ENCODE data around the gene SSTR3. TPM values are rescaled to one million over a fixed set of nuclear protein-coding genes. Genes with fewer than 3 reads are reported as not detected.

Gene SSTR3
- total and polyA plus RNA-seq, 9 of the 15 experiments (the other 6 are each of a cell fraction or from before 2014, with no cell fraction given) = 0.03 TPM; not detected in 8

DNA sequence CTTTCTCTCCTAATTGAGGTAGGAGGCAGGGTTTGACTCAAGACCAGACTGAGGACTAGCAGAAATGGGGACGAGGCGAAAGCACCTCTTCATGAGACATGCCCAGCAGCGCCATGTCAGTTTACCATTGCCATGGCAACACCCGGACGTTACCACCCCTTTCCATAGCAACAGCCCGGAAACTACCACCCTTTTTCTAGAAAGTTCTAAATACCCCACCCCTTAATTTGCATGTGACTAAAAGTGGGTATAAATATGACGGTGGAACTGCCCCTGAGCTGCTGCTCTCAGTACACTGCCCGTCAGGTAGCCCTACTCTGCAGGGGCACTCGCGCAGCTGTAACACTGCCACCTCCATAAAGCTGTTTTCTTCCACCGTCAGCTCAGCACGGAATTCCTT, 37.7 kb upstream of the SSTR3 start:
- Histone ChIP-seq H3K9me1 (ENCODE audit: control insufficient read depth, insufficient read depth, low read length) (no peaks in the 10 kb centered on the region), H4K20me1 (replicated peaks; ENCODE audit: control insufficient read depth, insufficient read depth, low read length) (no peaks in the 10 kb centered on the region), H3K4me2 (ENCODE audit: insufficient read depth, low read length) (no peak overlapping the region), H3K9me3 (replicated peaks; ENCODE audit: control insufficient read depth, insufficient read depth, low read depth, low read length) (no peaks in the 10 kb centered on the region), H3K4me3 (no peak overlapping the region), H3K36me3 (ENCODE audit: control insufficient read depth, insufficient read depth, low read length) (no peaks in the 10 kb centered on the region), H2AFZ (ENCODE audit: low read depth, low read length) (no peak overlapping the region), H3K79me2 (ENCODE audit: control insufficient read depth, insufficient read depth, low read length) (no peaks in the 10 kb centered on the region), H3K9ac (ENCODE audit: insufficient read depth in 1 of 2, low read depth in 2 of 2, low read length in 2 of 2) (no peak overlapping the region), H3K27me3 (ENCODE audit: control insufficient read depth in 2 of 2, insufficient read depth in 2 of 2, low read length in 2 of 2) (no peaks in the 10 kb centered on the region), H3K4me1 (replicated peaks in 1 of 2; ENCODE audit: control insufficient read depth in 2 of 2, insufficient read depth in 2 of 2, low read length in 2 of 2) (peaks cover 5 to 6% of the 10 kb centered on the region in 2 experiments; a peak in 4 of 5 replicates), H3K27ac (ENCODE audit: extremely low read depth, low read depth, low read length) (no peak overlapping the region)
- FAIRE-seq = no peak
- 77% methylated on average over 11 of the region's 12 CpGs for WGBS (ENCODE audit: insufficient coverage, low coverage, missing lambda C conversion rate)
- intact Hi-C loops (cut with micrococcal nuclease) = no loop called here
- BruUV-seq (replicated peaks) = no TSS peak
- CTCF ChIA-PET (ENCODE audit: low intra/inter-chr PET ratio) = no interaction called here
- POLR2A ChIA-PET = interaction anchor here (0.6 kb wide), 1 partner anchor 280 kb away, joined by 3 read pairs; no protein-coding TSS in a partner anchor
- in situ Hi-C loops (cut with MboI) = no loop called here
- TF ChIP-seq RFX1 (IDR thresholded peaks at IDR 0.05) (peak; percentile 83), SOX6 (IDR thresholded peaks at IDR 0.05) (no peak)
- no peak for ATAC-seq
- no peak for DNase-seq (ENCODE audit: extremely low read depth in 1 of 4, low spot score in 3 of 4)

DNA sequence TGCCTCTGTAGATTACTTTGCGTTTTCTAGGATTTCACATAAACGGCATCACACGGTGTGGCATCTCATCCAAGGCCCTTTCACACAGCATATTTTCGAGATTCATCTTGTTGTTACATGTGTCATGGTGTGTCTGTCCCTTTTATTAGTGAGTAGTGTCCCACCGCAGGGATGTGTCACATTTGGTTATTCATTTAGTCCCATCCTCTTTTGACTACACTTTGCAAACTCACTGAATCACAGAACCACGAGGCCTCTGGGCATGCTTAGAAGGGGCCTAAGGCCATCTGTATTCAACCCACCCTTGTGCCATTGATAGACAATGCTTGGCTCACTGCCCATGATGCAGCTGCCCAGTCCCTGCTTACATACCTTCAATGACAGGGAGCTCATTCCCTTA, 36.0 kb upstream of the SSTR3 start:
- ChIA-PET CTCF (ENCODE audit: low intra/inter-chr PET ratio) (no interaction called here), POLR2A (no interaction called here)
- intact Hi-C loops (cut with micrococcal nuclease) = no loop called here
- Histone ChIP-seq H4K20me1 (replicated peaks; ENCODE audit: control insufficient read depth, insufficient read depth, low read length) (no peaks in the 10 kb centered on the region), H3K4me1 (replicated peaks in 1 of 2; ENCODE audit: control insufficient read depth in 2 of 2, insufficient read depth in 2 of 2, low read length in 2 of 2) (peaks cover 14 to 22% of the 10 kb centered on the region in 2 experiments; a peak in 4 of 5 replicates), H3K9me1 (ENCODE audit: control insufficient read depth, insufficient read depth, low read length) (no peaks in the 10 kb centered on the region), H3K4me2 (ENCODE audit: insufficient read depth, low read length) (no peak overlapping the region), H3K36me3 (ENCODE audit: control insufficient read depth, insufficient read depth, low read length) (no peaks in the 10 kb centered on the region), H3K9ac (ENCODE audit: insufficient read depth in 1 of 2, low read depth in 2 of 2, low read length in 2 of 2) (no peak overlapping the region), H3K4me3 (no peak overlapping the region), H3K27me3 (ENCODE audit: control insufficient read depth in 2 of 2, insufficient read depth in 2 of 2, low read length in 2 of 2) (no peaks in the 10 kb centered on the region), H3K27ac (ENCODE audit: extremely low read depth, low read depth, low read length) (no peak overlapping the region; the same call in 2 of the 3 replicates), H3K79me2 (ENCODE audit: control insufficient read depth, insufficient read depth, low read length) (peaks cover 9% of the 10 kb centered on the region), H3K9me3 (replicated peaks; ENCODE audit: control insufficient read depth, insufficient read depth, low read depth, low read length) (no peaks in the 10 kb centered on the region), H2AFZ (ENCODE audit: low read depth, low read length) (no peak overlapping the region)
- FAIRE-seq (no peak), ATAC-seq (no peak), DNase-seq (ENCODE audit: extremely low read depth in 1 of 4, low spot score in 3 of 4) (no peak)
- 42% methylated on average over 6 of the region's 6 CpGs for WGBS (ENCODE audit: insufficient coverage, low coverage, missing lambda C conversion rate)
- in situ Hi-C loops (cut with MboI) = no loop called here
- no TSS peak for BruUV-seq (replicated peaks)
- TF ChIP-seq, protein P1, sequence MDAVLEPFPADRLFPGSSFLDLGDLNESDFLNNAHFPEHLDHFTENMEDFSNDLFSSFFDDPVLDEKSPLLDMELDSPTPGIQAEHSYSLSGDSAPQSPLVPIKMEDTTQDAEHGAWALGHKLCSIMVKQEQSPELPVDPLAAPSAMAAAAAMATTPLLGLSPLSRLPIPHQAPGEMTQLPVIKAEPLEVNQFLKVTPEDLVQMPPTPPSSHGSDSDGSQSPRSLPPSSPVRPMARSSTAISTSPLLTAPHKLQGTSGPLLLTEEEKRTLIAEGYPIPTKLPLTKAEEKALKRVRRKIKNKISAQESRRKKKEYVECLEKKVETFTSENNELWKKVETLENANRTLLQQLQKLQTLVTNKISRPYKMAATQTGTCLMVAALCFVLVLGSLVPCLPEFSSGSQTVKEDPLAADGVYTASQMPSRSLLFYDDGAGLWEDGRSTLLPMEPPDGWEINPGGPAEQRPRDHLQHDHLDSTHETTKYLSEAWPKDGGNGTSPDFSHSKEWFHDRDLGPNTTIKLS (IDR thresholded peaks at IDR 0.05; ENCODE audit: borderline replicate concordance, low read depth) = no peak
- TF ChIP-seq JUN (IDR thresholded peaks at IDR 0.05; ENCODE audit: borderline replicate concordance, low read depth, low read length) = no peak
- TF ChIP-seq JUN (CRISPR knock-in tag; IDR thresholded peaks at IDR 0.05; ENCODE audit: borderline replicate concordance) = no peak
- no peak for TF ChIP-seq MIER1 (IDR thresholded peaks at IDR 0.05; ENCODE audit: low read depth)
- TF ChIP-seq, protein P2, sequence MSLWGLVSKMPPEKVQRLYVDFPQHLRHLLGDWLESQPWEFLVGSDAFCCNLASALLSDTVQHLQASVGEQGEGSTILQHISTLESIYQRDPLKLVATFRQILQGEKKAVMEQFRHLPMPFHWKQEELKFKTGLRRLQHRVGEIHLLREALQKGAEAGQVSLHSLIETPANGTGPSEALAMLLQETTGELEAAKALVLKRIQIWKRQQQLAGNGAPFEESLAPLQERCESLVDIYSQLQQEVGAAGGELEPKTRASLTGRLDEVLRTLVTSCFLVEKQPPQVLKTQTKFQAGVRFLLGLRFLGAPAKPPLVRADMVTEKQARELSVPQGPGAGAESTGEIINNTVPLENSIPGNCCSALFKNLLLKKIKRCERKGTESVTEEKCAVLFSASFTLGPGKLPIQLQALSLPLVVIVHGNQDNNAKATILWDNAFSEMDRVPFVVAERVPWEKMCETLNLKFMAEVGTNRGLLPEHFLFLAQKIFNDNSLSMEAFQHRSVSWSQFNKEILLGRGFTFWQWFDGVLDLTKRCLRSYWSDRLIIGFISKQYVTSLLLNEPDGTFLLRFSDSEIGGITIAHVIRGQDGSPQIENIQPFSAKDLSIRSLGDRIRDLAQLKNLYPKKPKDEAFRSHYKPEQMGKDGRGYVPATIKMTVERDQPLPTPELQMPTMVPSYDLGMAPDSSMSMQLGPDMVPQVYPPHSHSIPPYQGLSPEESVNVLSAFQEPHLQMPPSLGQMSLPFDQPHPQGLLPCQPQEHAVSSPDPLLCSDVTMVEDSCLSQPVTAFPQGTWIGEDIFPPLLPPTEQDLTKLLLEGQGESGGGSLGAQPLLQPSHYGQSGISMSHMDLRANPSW (CRISPR knock-in tag; IDR thresholded peaks at IDR 0.05) = no peak
- TF ChIP-seq, protein P3, sequence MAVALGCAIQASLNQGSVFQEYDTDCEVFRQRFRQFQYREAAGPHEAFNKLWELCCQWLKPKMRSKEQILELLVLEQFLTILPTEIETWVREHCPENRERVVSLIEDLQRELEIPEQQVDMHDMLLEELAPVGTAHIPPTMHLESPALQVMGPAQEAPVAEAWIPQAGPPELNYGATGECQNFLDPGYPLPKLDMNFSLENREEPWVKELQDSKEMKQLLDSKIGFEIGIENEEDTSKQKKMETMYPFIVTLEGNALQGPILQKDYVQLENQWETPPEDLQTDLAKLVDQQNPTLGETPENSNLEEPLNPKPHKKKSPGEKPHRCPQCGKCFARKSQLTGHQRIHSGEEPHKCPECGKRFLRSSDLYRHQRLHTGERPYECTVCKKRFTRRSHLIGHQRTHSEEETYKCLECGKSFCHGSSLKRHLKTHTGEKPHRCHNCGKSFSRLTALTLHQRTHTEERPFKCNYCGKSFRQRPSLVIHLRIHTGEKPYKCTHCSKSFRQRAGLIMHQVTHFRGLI (CRISPR knock-in tag; IDR thresholded peaks at IDR 0.05) = no peak
- no peak for TF ChIP-seq FOSL1 (tag; conservative IDR thresholded peaks at IDR 0.05)
- no peak for TF ChIP-seq SIX5 (IDR thresholded peaks at IDR 0.05; ENCODE audit: borderline replicate concordance in 1 of 2, insufficient read depth in 1 of 2, low read depth in 1 of 2, low read length in 2 of 2)
- no peak for TF ChIP-seq SETDB1 (IDR thresholded peaks at IDR 0.05; ENCODE audit: low read length)

Data from K562 (cell line).